H1 (cell line): Measurements from ENCODE around the gene OCLN.

Experiments used
- BACH1 ChIP-seq: IDR thresholded peaks from 2 replicates; pipeline ENCODE4 v1.6.1; 2012; ENCODE audit warnings: low read length, improper control_type of control experiment
- CTCF ChIP-seq, 3 experiments: IDR thresholded peaks; 1 replicate in 2 of 3; 2 replicates in 1 of 3; pipeline versions ENCODE4 v1.5.1 to v1.6.1; 2011; ENCODE audit warnings: low read length in 3 of 3, mild to moderate bottlenecking in 3 of 3, inconsistent platforms in 2 of 3, low read depth in 1 of 3, moderate library complexity in 1 of 3; ENCODE audit not compliant: insufficient read depth in 1 of 3; ENCODE audit errors: control extremely low read depth in 1 of 3
- GTF2F1 ChIP-seq: IDR thresholded peaks from 2 replicates; pipeline ENCODE4 v1.6.1; 2012; ENCODE audit warnings: low read depth, low read length, improper control_type of control experiment, borderline replicate concordance

- TF ChIP-seq BACH1 (no peak), CTCF (IDR thresholded peaks at IDR 0.05; ENCODE audit: control extremely low read depth in 1 of 3, insufficient read depth in 1 of 3, low read depth in 1 of 3, low read length in 3 of 3) (no peak), GTF2F1 (no peak)
These were observed 15.4 kb upstream of the OCLN start for GRCh38 chr5:69477170-69477569.
